ENCODE results near the gene RAB11FIP4.
"Not testable (repeated sequence)": the region's sequence is repeated elsewhere in the genome, so short reads cannot be mapped to it uniquely, and the experiment has no call there.

RAB11FIP4 gene

GRCh38 chr17:31433811-31434726, 42.6 kb downstream of the RAB11FIP4 start:
- DNase-seq = no peak

GRCh38 chr17:31434727-31435050, 43.2 kb downstream of the RAB11FIP4 start:
- no peak for DNase-seq

- no peak for DNase-seq
These were observed 44.1 kb downstream of the RAB11FIP4 start for GRCh38 chr17:31435581-31435980.

- DNase-seq = no peak
These were observed 46.4 kb downstream of the RAB11FIP4 start for GRCh38 chr17:31437720-31438400.

- DNase-seq = no peak
These were observed 48.2 kb downstream of the RAB11FIP4 start for GRCh38 chr17:31439716-31440115.

GRCh38 chr17:31442276-31442675, 50.8 kb downstream of the RAB11FIP4 start:
- DNase-seq = no peak

GRCh38 chr17:31442856-31443255, 51.4 kb downstream of the RAB11FIP4 start:
- not testable (repeated sequence) for DNase-seq

- no peak for DNase-seq
These were observed 51.9 kb downstream of the RAB11FIP4 start for GRCh38 chr17:31443386-31443785.

GRCh38 chr17:31444026-31444425, 52.6 kb downstream of the RAB11FIP4 start:
- no peak for DNase-seq

GRCh38 chr17:31446195-31446967, 54.9 kb downstream of the RAB11FIP4 start:
- no peak for DNase-seq

- no peak for DNase-seq
These were observed 57.1 kb downstream of the RAB11FIP4 start for GRCh38 chr17:31448467-31449077.

GRCh38 chr17:31449111-31449510, 57.6 kb downstream of the RAB11FIP4 start:
- DNase-seq = no peak

- no peak for DNase-seq
These were observed 58.3 kb downstream of the RAB11FIP4 start for GRCh38 chr17:31449746-31450145.

- DNase-seq = no peak
These were observed 60.6 kb downstream of the RAB11FIP4 start for GRCh38 chr17:31452101-31452500.

GRCh38 chr17:31452561-31453110, 61.2 kb downstream of the RAB11FIP4 start:
- no peak for DNase-seq

- no peak for DNase-seq
These were observed 62.4 kb downstream of the RAB11FIP4 start for GRCh38 chr17:31453896-31454295.

- DNase-seq = no peak
These were observed 65.3 kb downstream of the RAB11FIP4 start for GRCh38 chr17:31456814-31457213.

- no peak for DNase-seq
These were observed 66.1 kb downstream of the RAB11FIP4 start for GRCh38 chr17:31457391-31458234.

GRCh38 chr17:31458829-31459228, 67.4 kb downstream of the RAB11FIP4 start:
- no peak for DNase-seq

GRCh38 chr17:31459716-31460115, 68.2 kb downstream of the RAB11FIP4 start:
- no peak for DNase-seq

- no peak for DNase-seq
These were observed 68.8 kb downstream of the RAB11FIP4 start for GRCh38 chr17:31460226-31460721.
